Peyer's patch (tissue), 4 donors: ENCODE measurements around the gene LIFR. TPM values are rescaled to one million over a fixed set of nuclear protein-coding genes. Genes with fewer than 3 reads are reported as not detected.

Source experiments
- DNase-seq, 3 donors: peaks; one replicate each; pipeline ENCODE4 v3.0.0-alpha.2; 2017 to 2019
- H3K27ac ChIP-seq, 4 donors: fragments of 200-600 bp; sonication (generic); one replicate each; pipeline ENCODE4 v1.5.1; 2016 to 2019
- H3K27me3 ChIP-seq, 2 donors: fragments of 200-600 bp; sonication (generic); one replicate each; pipeline ENCODE4 v1.5.1; 2019
- H3K36me3 ChIP-seq, 3 donors: fragments of 200-600 bp; sonication (generic); one replicate each; pipeline ENCODE4 v1.5.1; 2016 to 2019
- H3K4me1 ChIP-seq, 4 donors: fragments of 200-600 bp; sonication (generic); one replicate each; pipeline ENCODE4 v1.5.1; 2016 to 2019
- H3K4me3 ChIP-seq, 4 donors: fragments of 200-600 bp; sonication (generic); 1 replicate in 3 of 4; 2 replicates in 1 of 4; pipeline ENCODE4 v1.5.1; 2016 to 2019; ENCODE audit warnings: mild to moderate bottlenecking in 1 of 4
- H3K9me3 ChIP-seq, 4 donors: fragments of 200-600 bp; sonication (generic); one replicate each; pipeline ENCODE4 v1.5.1; 2016 to 2019; ENCODE audit warnings: mild to moderate bottlenecking in 1 of 4
- CTCF ChIP-seq, 6 experiments: fragments of 450-650 bp in 4 of 6; fragments of 200-600 bp in 2 of 6; sonication (generic) in 1 of 6; IDR thresholded peaks; one replicate each; pipeline ENCODE4 v1.5.1; 2017 to 2019; ENCODE audit warnings: antibody characterized with exemption in 6 of 6, mild to moderate bottlenecking in 3 of 6, moderate library complexity in 1 of 6
- POLR2A ChIP-seq, 2 donors: fragments of 450-650 bp; IDR thresholded peaks; one replicate each; pipeline ENCODE4 v1.5.1; 2017; ENCODE audit warnings: antibody characterized with exemption in 2 of 2, mild to moderate bottlenecking in 2 of 2, moderate library complexity in 2 of 2
- total RNA-seq, 4 donors: library from RNA; depleted of rRNA; stranded (reverse); fragments of >200 nt; gene quantifications; one replicate each; pipeline ENCODE4 v1.1.0, GENCODE V29; 2016

The LIFR gene
- total RNA-seq, 4 donors from 2014 or later: 10.7 to 98.2 (median 19.9) TPM

GRCh38 chr5:38563624-38564023 is 7.2 kb upstream of the LIFR start:
- H3K4me3 ChIP-seq: no peak overlapping the region
- no peak overlapping the region for H3K27ac ChIP-seq
- TF ChIP-seq POLR2A (IDR thresholded peaks at IDR 0.05): no peak
- no peak for TF ChIP-seq CTCF (IDR thresholded peaks at IDR 0.05)
- no peak for DNase-seq
- H3K27me3 ChIP-seq: no peaks in the 10 kb centered on the region
- no peaks in the 10 kb centered on the region for H3K4me1 ChIP-seq
- H3K9me3 ChIP-seq: no peaks in the 10 kb centered on the region
- H3K36me3 ChIP-seq: no peaks in the 10 kb centered on the region

GRCh38 chr5:38562444-38563210 is 6.2 kb upstream of the LIFR start:
- TF ChIP-seq CTCF (IDR thresholded peaks at IDR 0.05) (no peak), POLR2A (IDR thresholded peaks at IDR 0.05) (no peak)
- no peak overlapping the region for H3K4me3 ChIP-seq
- H3K9me3 ChIP-seq: no peaks in the 10 kb centered on the region
- DNase-seq: no peak
- H3K4me1 ChIP-seq: no peaks in the 10 kb centered on the region
- no peaks in the 10 kb centered on the region for H3K27me3 ChIP-seq
- no peaks in the 10 kb centered on the region for H3K36me3 ChIP-seq
- H3K27ac ChIP-seq: no peak overlapping the region

- H3K36me3 ChIP-seq: no peaks in the 10 kb centered on the region
- H3K27me3 ChIP-seq: peaks cover 0 to 5% of the 10 kb centered on the region in 2 donors
- DNase-seq: no peak
- H3K4me1 ChIP-seq: peaks cover 0 to 5% (median 0%) of the 10 kb centered on the region in 4 donors
- no peaks in the 10 kb centered on the region for H3K9me3 ChIP-seq
- H3K27ac ChIP-seq: no peak overlapping the region
- TF ChIP-seq POLR2A (IDR thresholded peaks at IDR 0.05) (no peak), CTCF (IDR thresholded peaks at IDR 0.05) (no peak)
- no peak overlapping the region for H3K4me3 ChIP-seq
These were observed 3.0 kb upstream of the LIFR start for GRCh38 chr5:38559428-38559827.

GRCh38 chr5:38557792-38558191 is 1.3 kb upstream of the LIFR start:
- Histone ChIP-seq H3K27me3 (peaks cover 0 to 5% of the 10 kb centered on the region in 2 donors), H3K4me3 (peak overlapping the region in 1 of 4 donors; percentile 76), H3K27ac (peak overlapping the region in 2 of 4 donors; percentile 88 to 94)

GRCh38 chr5:38557308-38557710 is 863 bp upstream of the LIFR start:
- Histone ChIP-seq H3K4me1 (peaks cover 0 to 5% (median 0%) of the 10 kb centered on the region in 4 donors), H3K9me3 (no peaks in the 10 kb centered on the region), H3K4me3 (peak overlapping the region; percentile 44 to 76 (median 56)), H3K36me3 (no peaks in the 10 kb centered on the region), H3K27ac (peak overlapping the region; percentile 70 to 94 (median 82)), H3K27me3 (peaks cover 0 to 5% of the 10 kb centered on the region in 2 donors)
- TF ChIP-seq POLR2A (IDR thresholded peaks at IDR 0.05): no peak
- no peak for TF ChIP-seq CTCF (IDR thresholded peaks at IDR 0.05)
- no peak for DNase-seq

More at GRCh38 chr5:38557792-38558191, 1.3 kb upstream of the LIFR start:
- DNase-seq: no peak
- Histone ChIP-seq H3K4me1 (peaks cover 0 to 5% (median 0%) of the 10 kb centered on the region in 4 donors), H3K36me3 (no peaks in the 10 kb centered on the region), H3K9me3 (no peaks in the 10 kb centered on the region)
- TF ChIP-seq POLR2A (IDR thresholded peaks at IDR 0.05): no peak

GRCh38 chr5:38556088-38556598 is 303 bp downstream of the LIFR start:
- TF ChIP-seq CTCF (IDR thresholded peaks at IDR 0.05) (no peak), POLR2A (IDR thresholded peaks at IDR 0.05) (no peak)
- H3K4me1 ChIP-seq: peaks cover 0 to 5% (median 0%) of the 10 kb centered on the region in 4 donors
- DNase-seq: peak in 1 of 3 donors; percentile 52

More at GRCh38 chr5:38556088-38556598, 303 bp downstream of the LIFR start:
- H3K9me3 ChIP-seq: no peaks in the 10 kb centered on the region
- H3K4me3 ChIP-seq: peak overlapping the region; percentile 48 to 76 (median 57)
- H3K27me3 ChIP-seq: peaks cover 0 to 5% of the 10 kb centered on the region in 2 donors
- peak overlapping the region; percentile 73 to 94 (median 77) for H3K27ac ChIP-seq
- H3K36me3 ChIP-seq: no peaks in the 10 kb centered on the region
